ENCODE data around the gene WBP1.
"Not testable (repeated sequence)": the region's sequence is repeated elsewhere in the genome, so short reads cannot be mapped to it uniquely, and the experiment has no call there.

Gene WBP1

GRCh38 chr2:74482801-74483674 lies 24.8 kb downstream of the WBP1 start, which contains the start of the genes CCDC142 and TTC31:
Gene CCDC142, minus strand, starts transcription at chr2:74482998. Its CDS starts 161 bp downstream, at chr2:74482837.
Gene TTC31, plus strand, starts transcription at chr2:74483081. Its CDS starts 15 bp downstream, at chr2:74483096.
- peak; percentile 97 for DNase-seq (ENCODE audit: low spot score)

GRCh38 chr2:74483675-74484164 lies 25.5 kb downstream of the WBP1 start:
- not testable (repeated sequence) for DNase-seq (ENCODE audit: low spot score)

- no peak for DNase-seq (ENCODE audit: low spot score)
These were observed 27.9 kb downstream of the WBP1 start for GRCh38 chr2:74486141-74486540.

- no peak for DNase-seq (ENCODE audit: low spot score)
These were observed 30.6 kb downstream of the WBP1 start for GRCh38 chr2:74488643-74489481.

GRCh38 chr2:74489906-74490305 lies 31.7 kb downstream of the WBP1 start:
- DNase-seq (ENCODE audit: low spot score) = no peak

GRCh38 chr2:74491648-74492544 lies 33.7 kb downstream of the WBP1 start:
- no peak for DNase-seq (ENCODE audit: low spot score)

GRCh38 chr2:74493546-74493945 lies 35.3 kb downstream of the WBP1 start:
- DNase-seq (ENCODE audit: low spot score) = no peak

- DNase-seq (ENCODE audit: low spot score) = no peak
These were observed 37.2 kb downstream of the WBP1 start for GRCh38 chr2:74495440-74495839.

GRCh38 chr2:74496997-74497776 lies 38.9 kb downstream of the WBP1 start:
- DNase-seq (ENCODE audit: low spot score) = no peak

- no peak for DNase-seq (ENCODE audit: low spot score)
These were observed 39.7 kb downstream of the WBP1 start for GRCh38 chr2:74497777-74498499.

GRCh38 chr2:74498500-74499266 lies 40.4 kb downstream of the WBP1 start:
- no peak for DNase-seq (ENCODE audit: low spot score)

- no peak for DNase-seq (ENCODE audit: low spot score)
These were observed 41.2 kb downstream of the WBP1 start, which contains the start of gene LBX2 for GRCh38 chr2:74499267-74499939. Gene LBX2, minus strand, starts transcription at chr2:74499603. Its CDS starts 66 bp downstream, at chr2:74499537.

- DNase-seq (ENCODE audit: low spot score) = no peak
These were observed 41.8 kb downstream of the WBP1 start for GRCh38 chr2:74499940-74500577.

GRCh38 chr2:74500578-74500946 lies 42.3 kb downstream of the WBP1 start:
- DNase-seq (ENCODE audit: low spot score) = no peak

- no peak for DNase-seq (ENCODE audit: low spot score)
These were observed 43.3 kb downstream of the WBP1 start for GRCh38 chr2:74501335-74502071.

- no peak for DNase-seq (ENCODE audit: low spot score)
These were observed 44.0 kb downstream of the WBP1 start for GRCh38 chr2:74502147-74502719.
